NT2/D1 (cell line): ENCODE data around the gene RAB3C.
"Not testable (repeated sequence)": the region's sequence is repeated elsewhere in the genome, so short reads cannot be mapped to it uniquely, and the experiment has no call there.

Source experiments
- SUZ12 ChIP-seq: IDR thresholded peaks from 2 replicates; pipeline ENCODE4 v1.6.1; 2011; ENCODE audit not compliant: insufficient read length, insufficient read depth; ENCODE audit errors: extremely low read depth
- ZNF274 ChIP-seq: IDR thresholded peaks from 2 replicates; pipeline ENCODE4 v1.6.1; 2011; ENCODE audit warnings: mild to moderate bottlenecking, low read depth, low read length

GRCh38 chr5:58699088-58699761, 116.3 kb downstream of the RAB3C start:
- not testable (repeated sequence) for TF ChIP-seq SUZ12, ZNF274
